Lower leg skin (tissue), 3 donors: ENCODE measurements around the gene FAM53B.

Experiments
- POLR2A ChIP-seq, 2 donors: fragments of 450-650 bp; IDR thresholded peaks; one replicate each; pipeline ENCODE4 v1.6.1; 2016 to 2017; ENCODE audit warnings: antibody characterized with exemption in 2 of 2, mild to moderate bottlenecking in 1 of 2, moderate library complexity in 1 of 2
- TF ChIP-seq, protein P1 (sequence below), 3 donors: fragments of 450-650 bp; IDR thresholded peaks; one replicate each; pipeline ENCODE4 v1.5.1; 2016; ENCODE audit warnings: antibody characterized with exemption in 3 of 3, mild to moderate bottlenecking in 3 of 3, moderate library complexity in 2 of 3

DNA sequence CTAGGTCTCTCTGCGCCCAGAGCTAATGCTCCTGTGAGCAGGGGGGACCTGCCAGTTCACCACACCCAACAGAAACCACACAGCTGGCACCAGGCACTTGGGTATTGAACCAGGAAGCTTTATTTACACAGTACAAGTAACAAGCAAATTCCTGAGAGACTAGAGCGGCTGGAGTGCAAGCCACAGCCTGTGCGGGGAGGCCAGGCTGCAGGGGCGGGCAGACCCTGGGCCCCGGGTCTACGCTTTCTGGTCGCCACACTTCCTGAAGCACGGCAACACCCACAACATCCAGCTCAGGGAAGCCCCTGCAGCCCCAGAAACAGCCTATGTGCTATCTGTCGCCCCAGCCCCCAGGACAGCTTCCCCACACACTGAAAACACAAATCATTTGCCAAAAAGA lies 125.0 kb downstream of the FAM53B start:
- TF ChIP-seq, protein P1, sequence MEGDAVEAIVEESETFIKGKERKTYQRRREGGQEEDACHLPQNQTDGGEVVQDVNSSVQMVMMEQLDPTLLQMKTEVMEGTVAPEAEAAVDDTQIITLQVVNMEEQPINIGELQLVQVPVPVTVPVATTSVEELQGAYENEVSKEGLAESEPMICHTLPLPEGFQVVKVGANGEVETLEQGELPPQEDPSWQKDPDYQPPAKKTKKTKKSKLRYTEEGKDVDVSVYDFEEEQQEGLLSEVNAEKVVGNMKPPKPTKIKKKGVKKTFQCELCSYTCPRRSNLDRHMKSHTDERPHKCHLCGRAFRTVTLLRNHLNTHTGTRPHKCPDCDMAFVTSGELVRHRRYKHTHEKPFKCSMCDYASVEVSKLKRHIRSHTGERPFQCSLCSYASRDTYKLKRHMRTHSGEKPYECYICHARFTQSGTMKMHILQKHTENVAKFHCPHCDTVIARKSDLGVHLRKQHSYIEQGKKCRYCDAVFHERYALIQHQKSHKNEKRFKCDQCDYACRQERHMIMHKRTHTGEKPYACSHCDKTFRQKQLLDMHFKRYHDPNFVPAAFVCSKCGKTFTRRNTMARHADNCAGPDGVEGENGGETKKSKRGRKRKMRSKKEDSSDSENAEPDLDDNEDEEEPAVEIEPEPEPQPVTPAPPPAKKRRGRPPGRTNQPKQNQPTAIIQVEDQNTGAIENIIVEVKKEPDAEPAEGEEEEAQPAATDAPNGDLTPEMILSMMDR (IDR thresholded peaks at IDR 0.05), result no peak
- no peak for TF ChIP-seq POLR2A (IDR thresholded peaks at IDR 0.05)
